H1 (cell line): ENCODE data around the gene MYPN. TPM values are rescaled to one million over a fixed set of nuclear protein-coding genes. Genes with fewer than 3 reads are reported as not detected.
A peak's percentile ranks its signal among the peaks of the same experiment; 100 is the strongest.

Experiments used
- CTCF ChIA-PET: fragments of 300-600 bp; sonication (Branson Sonifier 250); formaldehyde crosslinking; loops from one replicate; lab custom pipeline; 2021; ENCODE audit not compliant: partially characterized antibody; lab: Charles Lee
- POLR2A ChIA-PET: fragments of 300-600 bp; sonication (Branson Sonifier 250); formaldehyde crosslinking; loops from one replicate; lab custom pipeline; 2021; ENCODE audit warnings: inconsistent platforms; ENCODE audit not compliant: partially characterized antibody; lab: Charles Lee
- DNase-seq, 2 experiments: peaks; one replicate each; pipeline versions ENCODE4 v3.0.0 to v3.0.0-alpha.2; 2010 to 2022; ENCODE audit warnings: low spot score in 2 of 2, low read depth in 1 of 2, mixed read lengths in 1 of 2
- FAIRE-seq: peaks from 2 replicates; lab custom pipeline; 2011; peaks lifted over from hg19 to GRCh38; lab: Jason Lieb, UNC
- H2AFZ ChIP-seq: 2 replicates; pipeline ENCODE4 v1.8.1; 2012; ENCODE audit warnings: low read length, inconsistent platforms
- H2AK5ac ChIP-seq: 2 replicates; pipeline ENCODE4 v1.6.1; 2013; ENCODE audit warnings: low read depth, low read length
- H2BK120ac ChIP-seq: replicated peaks from 2 replicates; pipeline ENCODE3; 2013; ENCODE audit warnings: low read depth, low read length, inconsistent platforms
- H2BK12ac ChIP-seq: 2 replicates; pipeline ENCODE4 v1.6.1; 2013; ENCODE audit warnings: low read depth, low read length
- H2BK15ac ChIP-seq: 2 replicates; pipeline ENCODE4 v1.6.1; 2013; ENCODE audit warnings: low read length
- H2BK20ac ChIP-seq: 2 replicates; pipeline ENCODE4 v1.6.1; 2013; ENCODE audit warnings: low read length
- H2BK5ac ChIP-seq: 2 replicates; pipeline ENCODE4 v1.6.1; 2013; ENCODE audit warnings: low read depth, low read length
- H3K14ac ChIP-seq: 2 replicates; pipeline ENCODE4 v1.6.1; 2013; ENCODE audit warnings: inconsistent platforms; ENCODE audit not compliant: insufficient read length
- H3K18ac ChIP-seq: 2 replicates; pipeline ENCODE4 v1.6.1; 2013; ENCODE audit warnings: low read length; ENCODE audit errors: extremely low read depth
- H3K23ac ChIP-seq: 2 replicates; pipeline ENCODE4 v1.6.1; 2013; ENCODE audit warnings: inconsistent platforms; ENCODE audit not compliant: insufficient read length
- H3K23me2 ChIP-seq: 2 replicates; pipeline ENCODE4 v1.6.1; 2013; ENCODE audit warnings: low read depth, low read length
- H3K27ac ChIP-seq: 2 replicates; pipeline ENCODE4 v1.6.1; 2011; ENCODE audit warnings: low read depth, low read length, inconsistent platforms
- H3K27me3 ChIP-seq, 4 experiments: replicated peaks in 1 of 4; 1 replicate in 1 of 4; 2 replicates in 3 of 4; pipeline versions ENCODE4 v1.6.1 to v1.8.1; 2011 to 2013; ENCODE audit warnings: low read length in 3 of 4, mild to moderate bottlenecking in 3 of 4, inconsistent platforms in 2 of 4, mixed read lengths in 2 of 4, moderate library complexity in 1 of 4; ENCODE audit not compliant: control insufficient read depth in 3 of 4, insufficient read depth in 3 of 4; ENCODE audit errors: extremely low read depth in 1 of 4
- H3K36me3 ChIP-seq, 4 experiments: 2 replicates each; pipeline versions ENCODE4 v1.6.1 to v1.8.1; 2011 to 2013; ENCODE audit warnings: mild to moderate bottlenecking in 4 of 4, low read length in 3 of 4, moderate library complexity in 2 of 4, control low read depth in 1 of 4, inconsistent platforms in 1 of 4; ENCODE audit not compliant: insufficient read depth in 4 of 4, control insufficient read depth in 2 of 4
- H3K4ac ChIP-seq: replicated peaks from 2 replicates; pipeline ENCODE3; 2013; ENCODE audit warnings: low read length, low read depth, mixed read lengths, inconsistent platforms; ENCODE audit not compliant: insufficient read length
- H3K4me1 ChIP-seq, 4 experiments: replicated peaks in 1 of 4; 1 replicate in 1 of 4; 2 replicates in 3 of 4; pipeline versions ENCODE4 v1.6.1 to v1.8.1; 2011 to 2013; ENCODE audit warnings: low read length in 3 of 4, inconsistent platforms in 2 of 4, mixed read lengths in 1 of 4; ENCODE audit not compliant: insufficient read depth in 4 of 4, control insufficient read depth in 3 of 4
- H3K4me2 ChIP-seq, 2 experiments: 2 replicates each; pipeline versions ENCODE4 v1.6.1 to v1.8.1; 2011 to 2013; ENCODE audit warnings: low read depth in 2 of 2, low read length in 2 of 2, control low read depth in 1 of 2, inconsistent platforms in 1 of 2, mild to moderate bottlenecking in 1 of 2; ENCODE audit not compliant: insufficient read depth in 1 of 2
- H3K4me3 ChIP-seq, 4 experiments: fragments of 200-600, 300-600 bp in 1 of 4; sonication (generic), shearing (Covaris generic), sonication (Bioruptor Twin) in 1 of 4; 2 replicates each; pipeline versions ENCODE4 v1.5.1 to v1.8.1; 2011 to 2016; ENCODE audit warnings: low read length in 4 of 4, low read depth in 3 of 4, control low read depth in 2 of 4, inconsistent platforms in 2 of 4, mild to moderate bottlenecking in 2 of 4, mixed read lengths in 1 of 4, moderate library complexity in 1 of 4; ENCODE audit not compliant: insufficient read depth in 2 of 4; ENCODE audit errors: extremely low read depth in 1 of 4
- H3K56ac ChIP-seq: replicated peaks from 2 replicates; pipeline ENCODE3; 2013; ENCODE audit warnings: low read depth, mild to moderate bottlenecking, mixed read lengths, low read length, inconsistent platforms; ENCODE audit not compliant: insufficient read length
- H3K79me1 ChIP-seq: 2 replicates; pipeline ENCODE4 v1.6.1; 2013; ENCODE audit warnings: low read depth, low read length, control low read depth
- H3K79me2 ChIP-seq, 2 experiments: 2 replicates each; pipeline versions ENCODE4 v1.6.1 to v1.8.1; 2012 to 2013; ENCODE audit warnings: low read length in 2 of 2, mild to moderate bottlenecking in 2 of 2, inconsistent platforms in 1 of 2; ENCODE audit not compliant: insufficient read depth in 2 of 2, control insufficient read depth in 1 of 2
- H3K9ac ChIP-seq, 4 experiments: replicated peaks in 1 of 4; 1 replicate in 1 of 4; 2 replicates in 3 of 4; pipeline versions ENCODE4 v1.6.1 to v1.8.1; 2011 to 2013; ENCODE audit warnings: low read depth in 3 of 4, low read length in 3 of 4, control low read depth in 2 of 4, mild to moderate bottlenecking in 2 of 4, moderate library complexity in 2 of 4, inconsistent platforms in 1 of 4; ENCODE audit errors: extremely low read depth in 1 of 4
- H3K9me3 ChIP-seq, 2 experiments: 2 replicates each; pipeline versions ENCODE4 v1.6.1 to v1.8.1; 2012 to 2013; ENCODE audit warnings: mild to moderate bottlenecking in 2 of 2, moderate library complexity in 2 of 2, control low read depth in 1 of 2, inconsistent platforms in 1 of 2, low read depth in 1 of 2, low read length in 1 of 2, mixed read lengths in 1 of 2; ENCODE audit not compliant: insufficient read depth in 2 of 2
- H4K20me1 ChIP-seq, 2 experiments: replicated peaks in 1 of 2; 2 replicates each; pipeline versions ENCODE3 to v1.8.1; 2011 to 2013; ENCODE audit warnings: inconsistent platforms in 2 of 2, low read length in 2 of 2, mild to moderate bottlenecking in 1 of 2; ENCODE audit not compliant: insufficient read depth in 2 of 2, control insufficient read depth in 1 of 2
- H4K5ac ChIP-seq: 2 replicates; pipeline ENCODE4 v1.6.1; 2013; ENCODE audit warnings: low read length, low read depth, mixed read lengths, inconsistent platforms; ENCODE audit not compliant: insufficient read length
- H4K8ac ChIP-seq: 2 replicates; pipeline ENCODE4 v1.8.0; 2013; ENCODE audit warnings: mild to moderate bottlenecking, moderate library complexity, low read length, inconsistent platforms; ENCODE audit not compliant: insufficient read depth; ENCODE audit errors: extremely low read depth
- H4K91ac ChIP-seq: replicated peaks from 2 replicates; pipeline ENCODE3; 2013; ENCODE audit warnings: low read length, mixed read lengths, inconsistent platforms; ENCODE audit not compliant: insufficient read length
- CEBPB ChIP-seq: IDR thresholded peaks from 2 replicates; pipeline ENCODE4 v1.6.1; 2012; ENCODE audit warnings: low read depth, low read length
- GTF2F1 ChIP-seq: IDR thresholded peaks from 2 replicates; pipeline ENCODE4 v1.6.1; 2012; ENCODE audit warnings: low read depth, low read length, improper control_type of control experiment, borderline replicate concordance
- KDM4A ChIP-seq: IDR thresholded peaks from one replicate; pipeline ENCODE4 v1.7.1; 2012; ENCODE audit warnings: low read depth, mild to moderate bottlenecking, moderate library complexity, low read length, inconsistent platforms; ENCODE audit not compliant: severe bottlenecking
- RFX5 ChIP-seq: IDR thresholded peaks from 2 replicates; pipeline ENCODE4 v1.6.1; 2011; ENCODE audit warnings: low read depth, low read length, improper control_type of control experiment, borderline replicate concordance
- ZNF274 ChIP-seq: IDR thresholded peaks from 2 replicates; pipeline ENCODE4 v1.7.0; 2012; ENCODE audit warnings: low read length, borderline replicate concordance; ENCODE audit errors: extremely low read depth
- WGBS, 2 experiments: shearing (Covaris generic) in 1 of 2; methylation state at CpG; one replicate each; pipeline versions ENCODE4 v1.1.6 to v1.1.7; 2013 to 2015; ENCODE audit warnings: low lambda C conversion rate in 2 of 2, mixed read lengths in 2 of 2, inconsistent platforms in 1 of 2, low coverage in 1 of 2, missing lambda C conversion rate in 1 of 2; ENCODE audit not compliant: insufficient replicate concordance in 2 of 2, insufficient coverage in 1 of 2, insufficient read length in 1 of 2; ENCODE audit errors: extremely low coverage in 1 of 2, missing lambda C conversion rate in 1 of 2; 5-methylcytosine and 5-hydroxymethylcytosine counted together
- polyA plus RNA-seq, 7 experiments: library from polyadenylated mRNA; depleted of rRNA in 3 of 7; stranded (reverse) in 5 of 7; unstranded in 2 of 7; fragments of >200 nt in 5 of 7; fragments of 200-250 nt in 2 of 7; gene quantifications; 1 replicate in 5 of 7; 2 replicates in 1 of 7; 4 replicates in 1 of 7; pipeline versions ENCODE4 v1.2.1 to v1.2.3, GENCODE V29; 2011 to 2013; ENCODE audit warnings: missing spikeins in 2 of 7, mixed read lengths in 2 of 7
- total RNA-seq: library from RNA; stranded (reverse); fragmentation: NEBNext Ultra II Directional; extraction: Animal tissue kit (Norgen Biotek cat#: 25700); gene quantifications from 2 replicates; pipeline ENCODE4 v1.2.1, GENCODE V29; 2021

Gene MYPN
- total and polyA plus RNA-seq, 2 of the 8 experiments (the other 6 are each of a cell fraction or from before 2014, with no cell fraction given), result not detected

GRCh38 chr10:68106656-68107055 lies 2.6 kb upstream of the MYPN start:
- no peaks in the 10 kb centered on the region for H3K9me3 ChIP-seq

More at GRCh38 chr10:68106656-68107055, 2.6 kb upstream of the MYPN start:
- no peak overlapping the region for H3K4me2 ChIP-seq
- H3K4ac ChIP-seq, result no peak overlapping the region
- WGBS, 2 experiments, result 83% methylated on average over 3 of the region's 3 CpGs; no CpG with 5 or more reads in 1 of the 2 experiments
- H4K8ac ChIP-seq, result no peak overlapping the region
- no peak overlapping the region for H3K27ac ChIP-seq
- no peaks in the 10 kb centered on the region for H3K27me3 ChIP-seq
- H3K79me2 ChIP-seq, result no peaks in the 10 kb centered on the region
- no peaks in the 10 kb centered on the region for H4K20me1 ChIP-seq
- no peak overlapping the region for H3K4me3 ChIP-seq
- no peak overlapping the region for H3K18ac ChIP-seq
- no peak overlapping the region for H2AK5ac ChIP-seq
- H3K36me3 ChIP-seq, result no peaks in the 10 kb centered on the region
- CTCF ChIA-PET, result interaction anchor here (0.6 kb wide), 1 partner anchor 194 kb away, joined by 5 read pairs; no protein-coding TSS in a partner anchor
- no peak overlapping the region for H2BK15ac ChIP-seq
- no peaks in the 10 kb centered on the region for H3K4me1 ChIP-seq
- H4K5ac ChIP-seq, result no peak overlapping the region
- no peak overlapping the region for H3K56ac ChIP-seq
- POLR2A ChIA-PET, result interaction anchor here (0.6 to 0.7 kb wide), 2 partner anchors 68 to 461 kb away, joined by 3 to 6 read pairs; no protein-coding TSS in a partner anchor
- TF ChIP-seq GTF2F1, result no peak
- TF ChIP-seq ZNF274, result no peak
- no peak for TF ChIP-seq KDM4A
- TF ChIP-seq CEBPB, result no peak
- no peak for TF ChIP-seq RFX5
- H3K23me2 ChIP-seq, result no peaks in the 10 kb centered on the region
- no peak overlapping the region for H3K9ac ChIP-seq
- no peak overlapping the region for H2BK20ac ChIP-seq
- H3K79me1 ChIP-seq, result no peaks in the 10 kb centered on the region
- DNase-seq (no peak), FAIRE-seq (peak; percentile 45)
- H3K23ac ChIP-seq, result no peak overlapping the region
- H2AFZ ChIP-seq, result 0 out of 2 replicates have a peak overlapping the region, but pooled peaks have one; percentile 5
- no peak overlapping the region for H4K91ac ChIP-seq
- no peak overlapping the region for H2BK120ac ChIP-seq
- no peak overlapping the region for H3K14ac ChIP-seq
- no peak overlapping the region for H2BK5ac ChIP-seq
- no peak overlapping the region for H2BK12ac ChIP-seq
